Type B pancreatic cell (in vitro differentiated cells): ENCODE measurements around the gene PRDX5. TPM values are rescaled to one million over a fixed set of nuclear protein-coding genes. Genes with fewer than 3 reads are reported as not detected.

Experiments
- DNase-seq: peaks from one replicate; pipeline ENCODE4 v3.0.0; 2021; ENCODE audit warnings: mixed read lengths; ENCODE audit not compliant: unreplicated experiment; ENCODE audit errors: extremely low spot score
- H3K27ac Mint-ChIP-seq: 2 replicates; pipeline ENCODE4 v1.8.0; 2021; ENCODE audit warnings: mild to moderate bottlenecking, mixed read lengths
- H3K27me3 Mint-ChIP-seq: 2 replicates; pipeline ENCODE4 v1.8.0; 2021; ENCODE audit warnings: mixed read lengths
- H3K36me3 Mint-ChIP-seq: 2 replicates; pipeline ENCODE4 v1.8.0; 2021; ENCODE audit warnings: mixed read lengths
- H3K4me1 Mint-ChIP-seq: one replicate; pipeline ENCODE4 v1.8.0; 2021; ENCODE audit warnings: mixed read lengths; ENCODE audit not compliant: unreplicated experiment
- H3K4me3 Mint-ChIP-seq: 2 replicates; pipeline ENCODE4 v1.8.0; 2021; ENCODE audit warnings: mild to moderate bottlenecking, mixed read lengths
- H3K9me3 Mint-ChIP-seq: 2 replicates; pipeline ENCODE4 v1.8.0; 2021; ENCODE audit warnings: mixed read lengths
- microRNA-seq: library from miRNA; unstranded; fragments of <30 nt; microRNA quantifications from one replicate; pipeline ENCODE4, GENCODE V29; 2020
- total RNA-seq: library from RNA; stranded (reverse); gene quantifications from 2 replicates; pipeline ENCODE4 v1.2.1, GENCODE V29; 2021; ENCODE audit warnings: low replicate concordance
- TF ChIP-seq, protein P1 (sequence below): fragments of 200-600 bp; sonication (generic); conservative IDR thresholded peaks from 2 replicates; pipeline ENCODE4 v1.5.0; 2021; ENCODE audit warnings: antibody characterized with exemption, mild to moderate bottlenecking

The PRDX5 gene
- total RNA-seq, 1 donor from 2014 or later = 166 TPM

GRCh38 chr11:64371201-64371600, 53.3 kb downstream of the PRDX5 start:
- peaks cover 5% of the 10 kb centered on the region for H3K4me1 Mint-ChIP-seq
- H3K27ac Mint-ChIP-seq = no peak overlapping the region
- no peak for DNase-seq

More at GRCh38 chr11:64371201-64371600, 53.3 kb downstream of the PRDX5 start:
- no peaks in the 10 kb centered on the region for H3K27me3 Mint-ChIP-seq
- peaks cover 10% of the 10 kb centered on the region for H3K36me3 Mint-ChIP-seq
- TF ChIP-seq, protein P1, sequence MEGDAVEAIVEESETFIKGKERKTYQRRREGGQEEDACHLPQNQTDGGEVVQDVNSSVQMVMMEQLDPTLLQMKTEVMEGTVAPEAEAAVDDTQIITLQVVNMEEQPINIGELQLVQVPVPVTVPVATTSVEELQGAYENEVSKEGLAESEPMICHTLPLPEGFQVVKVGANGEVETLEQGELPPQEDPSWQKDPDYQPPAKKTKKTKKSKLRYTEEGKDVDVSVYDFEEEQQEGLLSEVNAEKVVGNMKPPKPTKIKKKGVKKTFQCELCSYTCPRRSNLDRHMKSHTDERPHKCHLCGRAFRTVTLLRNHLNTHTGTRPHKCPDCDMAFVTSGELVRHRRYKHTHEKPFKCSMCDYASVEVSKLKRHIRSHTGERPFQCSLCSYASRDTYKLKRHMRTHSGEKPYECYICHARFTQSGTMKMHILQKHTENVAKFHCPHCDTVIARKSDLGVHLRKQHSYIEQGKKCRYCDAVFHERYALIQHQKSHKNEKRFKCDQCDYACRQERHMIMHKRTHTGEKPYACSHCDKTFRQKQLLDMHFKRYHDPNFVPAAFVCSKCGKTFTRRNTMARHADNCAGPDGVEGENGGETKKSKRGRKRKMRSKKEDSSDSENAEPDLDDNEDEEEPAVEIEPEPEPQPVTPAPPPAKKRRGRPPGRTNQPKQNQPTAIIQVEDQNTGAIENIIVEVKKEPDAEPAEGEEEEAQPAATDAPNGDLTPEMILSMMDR = no peak
- no peak overlapping the region for H3K4me3 Mint-ChIP-seq
- peaks cover 6% of the 10 kb centered on the region for H3K9me3 Mint-ChIP-seq

Small RNA genes lying within 50 kb of the gene (microRNA-seq; reads per million reads assigned to microRNA genes)
- gene MIR1237 (3.3 reads per million, percentile 8 among the genes with 10 or more reads in this experiment), gene MIR7155 (not detected)

Other genes starting within 250 kb of the PRDX5 start
- gene MACROD1, start 152.0 kb upstream of the PRDX5 start, total RNA-seq = 21.1 and 22.3 TPM in 2 replicates
- 176 and 206 TPM in 2 replicates for gene STIP1, start 131.9 kb upstream of the PRDX5 start, total RNA-seq
- 3.5 and 6.9 TPM in 2 replicates for gene FERMT3, start 111.4 kb upstream of the PRDX5 start, total RNA-seq
- gene TRPT1, start 91.9 kb upstream of the PRDX5 start, total RNA-seq = 34.2 and 38.9 TPM in 2 replicates
- gene NUDT22, start 91.8 kb upstream of the PRDX5 start, total RNA-seq = 47.9 and 49.0 TPM in 2 replicates
- 48.2 and 50.8 TPM in 2 replicates for gene DNAJC4, start 87.6 kb upstream of the PRDX5 start, total RNA-seq
- gene VEGFB, start 83.5 kb upstream of the PRDX5 start, total RNA-seq = 66.3 and 71.8 TPM in 2 replicates
- gene FKBP2, start 77.0 kb upstream of the PRDX5 start, total RNA-seq = 52.8 and 69.6 TPM in 2 replicates
- 187 and 274 TPM in 2 replicates for gene PPP1R14B, start 71.2 kb upstream of the PRDX5 start, total RNA-seq
- gene PLCB3, start 66.6 kb upstream of the PRDX5 start, total RNA-seq = 40.7 and 56.2 TPM in 2 replicates
- gene BAD, start 33.5 kb upstream of the PRDX5 start, total RNA-seq = 39.3 and 48.7 TPM in 2 replicates
- 43.7 and 47.9 TPM in 2 replicates for gene GPR137, start 32.3 kb upstream of the PRDX5 start, total RNA-seq
- 0.19 TPM in 1 of 2 replicates, not detected in the other for gene KCNK4, start 26.8 kb upstream of the PRDX5 start, total RNA-seq
- not detected in 2 replicates for gene CATSPERZ, start 17.8 kb upstream of the PRDX5 start, total RNA-seq
- gene ESRRA, start 12.6 kb upstream of the PRDX5 start, total RNA-seq = 41.7 and 76.0 TPM in 2 replicates
- 160 and 198 TPM in 2 replicates for gene TRMT112, start 562 bp upstream of the PRDX5 start, total RNA-seq
- 2.8 and 3.1 TPM in 2 replicates for gene CCDC88B, start 22.1 kb downstream of the PRDX5 start, total RNA-seq
- gene RPS6KA4, start 41.0 kb downstream of the PRDX5 start, total RNA-seq = 26.4 and 49.8 TPM in 2 replicates
- 0.59 and 0.65 TPM in 2 replicates for gene SLC22A11, start 237.8 kb downstream of the PRDX5 start, total RNA-seq